NCI-H1417 (cell line): ENCODE data around the gene ERC2.

Source experiments
- DNase-seq, 3 experiments: peaks; one replicate each; lab custom pipeline; 2025; lab: John Stamatoyannopoulos, UW

The ERC2 gene

GRCh38 chr3:55678546-55679216, 789.6 kb downstream of the ERC2 start:
- DNase-seq: no peak

GRCh38 chr3:55676643-55677042, 791.6 kb downstream of the ERC2 start:
- DNase-seq: peak in 1 of 3 experiments; percentile 13

- DNase-seq: no peak
Observed at GRCh38 chr3:55675478-55675877, 792.8 kb downstream of the ERC2 start.

- DNase-seq: no peak
Observed at GRCh38 chr3:55673764-55674163, 794.5 kb downstream of the ERC2 start.

- no peak for DNase-seq
Observed at GRCh38 chr3:55669133-55669532, 799.1 kb downstream of the ERC2 start.

- no peak for DNase-seq
Observed at GRCh38 chr3:55668359-55668758, 799.9 kb downstream of the ERC2 start.

- no peak for DNase-seq
Observed at GRCh38 chr3:55664387-55664786, 803.9 kb downstream of the ERC2 start.

GRCh38 chr3:55662683-55663082, 805.6 kb downstream of the ERC2 start:
- no peak for DNase-seq

- DNase-seq: no peak
Observed at GRCh38 chr3:55661571-55661970, 806.7 kb downstream of the ERC2 start.

GRCh38 chr3:55661141-55661540, 807.1 kb downstream of the ERC2 start:
- no peak for DNase-seq

- DNase-seq: no peak
Observed at GRCh38 chr3:55660642-55661041, 807.6 kb downstream of the ERC2 start.

- no peak for DNase-seq
Observed at GRCh38 chr3:55659701-55660100, 808.6 kb downstream of the ERC2 start.

GRCh38 chr3:55658690-55659562, 809.3 kb downstream of the ERC2 start:
- DNase-seq: peak; percentile 0 to 63 (median 23)

- no peak for DNase-seq
Observed at GRCh38 chr3:55658270-55658669, 810.0 kb downstream of the ERC2 start.

- DNase-seq: no peak
Observed at GRCh38 chr3:55655544-55655943, 812.7 kb downstream of the ERC2 start.

- DNase-seq: no peak
Observed at GRCh38 chr3:55654123-55654760, 814.0 kb downstream of the ERC2 start.

- DNase-seq: no peak
Observed at GRCh38 chr3:55651011-55651410, 817.3 kb downstream of the ERC2 start.

GRCh38 chr3:55650011-55650410, 818.3 kb downstream of the ERC2 start:
- DNase-seq: no peak

GRCh38 chr3:55649554-55649953, 818.7 kb downstream of the ERC2 start:
- DNase-seq: no peak

- DNase-seq: no peak
Observed at GRCh38 chr3:55648591-55649318, 819.5 kb downstream of the ERC2 start.

GRCh38 chr3:55647670-55648069, 820.6 kb downstream of the ERC2 start:
- DNase-seq: no peak

- DNase-seq: no peak
Observed at GRCh38 chr3:55647063-55647462, 821.2 kb downstream of the ERC2 start.
